OCI-LY3 (cell line): ENCODE measurements around the gene ATP7B.

ENCODE experiments used
- EZH2phosphoT487 ChIP-seq: fragments of 200-600 bp; shearing (Covaris generic); IDR thresholded peaks from 2 replicates; pipeline ENCODE4 v1.6.1; 2018; ENCODE audit warnings: antibody characterized with exemption, mixed run types, low read depth
- TF ChIP-seq, protein P1 (sequence below): fragments of 200-600, 300-600 bp; sonication (generic); IDR thresholded peaks from 2 replicates; pipeline ENCODE4 v1.5.1; 2014; ENCODE audit warnings: antibody characterized with exemption, low read length, low read depth

DNA sequence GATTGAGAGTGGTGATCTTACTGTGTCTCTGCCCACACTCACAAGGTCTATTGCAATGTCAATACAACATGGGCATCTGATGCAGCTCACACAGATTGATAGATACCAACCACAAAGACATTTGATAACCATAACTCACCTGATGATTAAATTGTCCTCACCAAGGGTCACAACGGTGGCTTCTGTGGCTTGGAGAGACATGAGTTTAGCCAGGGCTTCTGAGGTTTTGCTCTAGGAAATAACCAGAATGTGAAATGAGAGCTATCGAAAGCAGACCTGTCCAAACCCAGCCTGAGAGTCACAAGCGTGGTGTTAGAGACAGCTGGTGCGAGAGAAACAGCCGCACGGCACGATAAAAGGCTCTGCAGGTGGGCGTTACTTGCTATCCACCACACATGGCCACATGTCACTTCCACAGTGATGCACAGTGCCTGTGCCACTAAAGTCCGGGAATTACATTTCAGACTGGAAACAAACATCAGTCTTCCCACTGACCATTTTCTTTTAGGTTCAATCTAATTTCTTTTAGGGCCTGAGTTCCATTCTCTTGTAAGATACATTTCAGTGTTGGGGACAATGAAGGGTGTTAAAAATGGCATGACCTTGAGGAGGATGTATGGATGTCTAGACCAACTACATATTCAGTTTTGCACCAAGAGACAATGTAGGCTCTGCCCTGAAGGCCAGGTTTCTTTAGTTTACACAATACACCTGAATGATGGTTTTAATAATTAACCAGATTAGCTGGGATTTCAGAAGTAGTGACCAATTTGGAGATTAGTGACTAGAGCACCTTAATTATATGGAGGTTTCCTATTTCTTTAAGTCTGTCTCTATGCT lies 53.7 kb downstream of the ATP7B start:
- TF ChIP-seq, protein P1, sequence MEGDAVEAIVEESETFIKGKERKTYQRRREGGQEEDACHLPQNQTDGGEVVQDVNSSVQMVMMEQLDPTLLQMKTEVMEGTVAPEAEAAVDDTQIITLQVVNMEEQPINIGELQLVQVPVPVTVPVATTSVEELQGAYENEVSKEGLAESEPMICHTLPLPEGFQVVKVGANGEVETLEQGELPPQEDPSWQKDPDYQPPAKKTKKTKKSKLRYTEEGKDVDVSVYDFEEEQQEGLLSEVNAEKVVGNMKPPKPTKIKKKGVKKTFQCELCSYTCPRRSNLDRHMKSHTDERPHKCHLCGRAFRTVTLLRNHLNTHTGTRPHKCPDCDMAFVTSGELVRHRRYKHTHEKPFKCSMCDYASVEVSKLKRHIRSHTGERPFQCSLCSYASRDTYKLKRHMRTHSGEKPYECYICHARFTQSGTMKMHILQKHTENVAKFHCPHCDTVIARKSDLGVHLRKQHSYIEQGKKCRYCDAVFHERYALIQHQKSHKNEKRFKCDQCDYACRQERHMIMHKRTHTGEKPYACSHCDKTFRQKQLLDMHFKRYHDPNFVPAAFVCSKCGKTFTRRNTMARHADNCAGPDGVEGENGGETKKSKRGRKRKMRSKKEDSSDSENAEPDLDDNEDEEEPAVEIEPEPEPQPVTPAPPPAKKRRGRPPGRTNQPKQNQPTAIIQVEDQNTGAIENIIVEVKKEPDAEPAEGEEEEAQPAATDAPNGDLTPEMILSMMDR: no peak
- TF ChIP-seq EZH2phosphoT487: no peak
